Measurements from ENCODE around the gene MPV17L2. TPM values are rescaled to one million over a fixed set of nuclear protein-coding genes. Genes with fewer than 3 reads are reported as not detected.

The MPV17L2 gene
- total and polyA plus RNA-seq, 12 donors, result 10.3 to 47.4 (median 24.2) TPM

GRCh38 chr19:18176367-18177310 lies 16.4 kb upstream of the MPV17L2 start:
- no peaks in the 10 kb centered on the region for H3K9me3 ChIP-seq (replicated peaks in 1 of 3)
- no peak for DNase-seq
- H3K4me1 ChIP-seq (replicated peaks in 1 of 2), result peaks cover 8 to 15% of the 10 kb centered on the region in 2 donors
- H3K4me3 ChIP-seq, result no peak overlapping the region
- H3K36me3 ChIP-seq (replicated peaks in 1 of 2), result peaks cover 0 to 4% of the 10 kb centered on the region in 2 donors
- H3K27ac ChIP-seq, result no peak overlapping the region
- TF ChIP-seq POLR2A (IDR thresholded peaks at IDR 0.05) (no peak), CTCF (IDR thresholded peaks at IDR 0.05) (no peak)
- 82 to 86% (median 84%) methylated on average over 9 to 19 of the region's 19 CpGs for WGBS, 4 donors
- no peaks in the 10 kb centered on the region for H3K27me3 ChIP-seq
- intact Hi-C loops (cut with DNase I), result no loop called here

- Histone ChIP-seq H3K27ac (no peak overlapping the region), H3K4me3 (no peak overlapping the region), H3K9me3 (replicated peaks in 1 of 3) (no peaks in the 10 kb centered on the region), H3K27me3 (no peaks in the 10 kb centered on the region), H3K4me1 (replicated peaks in 1 of 2) (no peaks in the 10 kb centered on the region), H3K36me3 (replicated peaks in 1 of 2) (peaks cover 0 to 4% of the 10 kb centered on the region in 2 donors)
- TF ChIP-seq CTCF (IDR thresholded peaks at IDR 0.05), result no peak
- intact Hi-C loops (cut with DNase I), result no loop called here
- WGBS, 4 donors, result 73 to 88% (median 82%) methylated on average over 5 of the region's 5 CpGs
- no peak for DNase-seq
Observed at GRCh38 chr19:18179957-18180356, 13.1 kb upstream of the MPV17L2 start.

GRCh38 chr19:18183529-18183928 lies 9.5 kb upstream of the MPV17L2 start:
- intact Hi-C loops (cut with DNase I), result no loop called here
- no peaks in the 10 kb centered on the region for H3K27me3 ChIP-seq
- H3K4me1 ChIP-seq (replicated peaks in 1 of 2), result no peaks in the 10 kb centered on the region
- H3K4me3 ChIP-seq, result no peak overlapping the region
- DNase-seq, result no peak
- H3K36me3 ChIP-seq (replicated peaks in 1 of 2), result no peaks in the 10 kb centered on the region
- TF ChIP-seq POLR2A (IDR thresholded peaks at IDR 0.05) (no peak), CTCF (IDR thresholded peaks at IDR 0.05) (no peak)
- no peaks in the 10 kb centered on the region for H3K9me3 ChIP-seq (replicated peaks in 1 of 3)
- H3K27ac ChIP-seq, result no peak overlapping the region

GRCh38 chr19:18185538-18185937 lies 7.5 kb upstream of the MPV17L2 start:
- WGBS, 4 donors, result 52 to 75% (median 66%) methylated on average over 6 of the region's 6 CpGs
- H3K27ac ChIP-seq, result no peak overlapping the region
- intact Hi-C loops (cut with DNase I), result no loop called here
- no peaks in the 10 kb centered on the region for H3K36me3 ChIP-seq (replicated peaks in 1 of 2)
- no peaks in the 10 kb centered on the region for H3K27me3 ChIP-seq
- no peak for DNase-seq
- H3K4me3 ChIP-seq, result no peak overlapping the region
- no peaks in the 10 kb centered on the region for H3K4me1 ChIP-seq (replicated peaks in 1 of 2)
- TF ChIP-seq CTCF (IDR thresholded peaks at IDR 0.05) (no peak), POLR2A (IDR thresholded peaks at IDR 0.05) (no peak)
- H3K9me3 ChIP-seq (replicated peaks in 1 of 3), result no peaks in the 10 kb centered on the region

All from adrenal gland (tissue), 12 donors.